Esophagus squamous epithelium (tissue), 5 donors: ENCODE data around the gene TMBIM6. TPM values are rescaled to one million over a fixed set of nuclear protein-coding genes. Genes with fewer than 3 reads are reported as not detected.
"Not testable (repeated sequence)": the region's sequence is repeated elsewhere in the genome, so short reads cannot be mapped to it uniquely, and the experiment has no call there.

ENCODE experiments used
- DNase-seq: peaks from one replicate; lab custom pipeline; 2025; lab: John Stamatoyannopoulos, UW
- H3K27ac ChIP-seq, 4 donors: fragments of 200-600 bp; sonication (generic); one replicate each; pipeline ENCODE4 v1.5.1; 2016 to 2019; ENCODE audit warnings: mild to moderate bottlenecking in 1 of 4
- H3K27me3 ChIP-seq, 4 donors: fragments of 200-600 bp; sonication (generic); 1 replicate in 3 of 4; 2 replicates in 1 of 4; pipeline versions ENCODE4 v1.5.1 to v1.6.0; 2017 to 2021; ENCODE audit warnings: antibody characterized with exemption in 1 of 4
- H3K36me3 ChIP-seq, 3 donors: fragments of 200-600 bp; sonication (generic); one replicate each; pipeline ENCODE4 v1.5.1; 2016 to 2019
- H3K4me1 ChIP-seq, 3 donors: fragments of 200-600 bp; sonication (generic); one replicate each; pipeline ENCODE4 v1.5.1; 2017 to 2019
- H3K4me3 ChIP-seq, 4 donors: fragments of 200-600 bp; sonication (generic); 1 replicate in 3 of 4; 2 replicates in 1 of 4; pipeline ENCODE4 v1.5.1; 2016 to 2019; ENCODE audit warnings: mild to moderate bottlenecking in 2 of 4, moderate library complexity in 1 of 4
- H3K9me3 ChIP-seq, 3 donors: fragments of 200-600 bp; sonication (generic); one replicate each; pipeline ENCODE4 v1.5.1; 2016 to 2019
- POLR2A ChIP-seq, 4 donors: fragments of 450-650 bp; IDR thresholded peaks; one replicate each; pipeline ENCODE4 v1.6.1; 2017; ENCODE audit warnings: antibody characterized with exemption in 4 of 4, mild to moderate bottlenecking in 4 of 4, moderate library complexity in 3 of 4
- WGBS, 2 donors: methylation state at CpG; one replicate each; pipeline ENCODE4 v1.1.5; 2018; 5-methylcytosine and 5-hydroxymethylcytosine counted together
- intact Hi-C: fragments of 100-400 bp; cut with DNase I; formaldehyde crosslinking; loops from one replicate; pipeline ENCODE4 v1.15.0; 2022
- total RNA-seq, 4 donors: library from RNA; depleted of rRNA; stranded (reverse); fragments of >200 nt; gene quantifications; one replicate each; pipeline ENCODE4 v1.1.0, GENCODE V29; 2016
- TF ChIP-seq, protein P1 (sequence below), 6 experiments: fragments of 450-650 bp in 4 of 6; fragments of 200-600 bp in 2 of 6; sonication (generic) in 2 of 6; IDR thresholded peaks; one replicate each; pipeline ENCODE4 v1.5.1; 2016 to 2019; ENCODE audit warnings: antibody characterized with exemption in 6 of 6, mild to moderate bottlenecking in 4 of 6, moderate library complexity in 4 of 6
- donor health status: DM: yes; HTN: yes; CAD: no.

Gene TMBIM6
- total RNA-seq, 4 donors from 2014 or later: 307 to 444 (median 343) TPM

- 2 to 7% methylated on average over 9 to 12 of the region's 43 CpGs for WGBS, 2 donors
- intact Hi-C loops: loop anchor here (5.0 kb wide), 1 partner anchor 59 kb away; no protein-coding TSS in a partner anchor
These were observed 34.8 kb upstream of the TMBIM6 start for GRCh38 chr12:49706351-49707127.

GRCh38 chr12:49707128-49707811 is 34.1 kb upstream of the TMBIM6 start, which contains the start of gene FMNL3:
Gene FMNL3 (minus strand): TSS chr12:49707405. CDS start chr12:49707180, 225 bp downstream.
- Histone ChIP-seq H3K27me3 (peaks cover 0 to 19% (median 0%) of the 10 kb centered on the region in 4 donors), H3K36me3 (no peaks in the 10 kb centered on the region), H3K9me3 (no peaks in the 10 kb centered on the region), H3K4me1 (peaks cover 3 to 51% (median 6%) of the 10 kb centered on the region in 3 donors), H3K27ac (peak within 1 kb of the TSS; percentile 81 to 93 (median 85)), H3K4me3 (peak within 1 kb of the TSS; percentile 58 to 87 (median 69))
- peak; percentile 86 for DNase-seq
- intact Hi-C loops: loop anchor here (5.0 kb wide), 1 partner anchor 60 kb away; no protein-coding TSS in a partner anchor
- TF ChIP-seq, protein P1, sequence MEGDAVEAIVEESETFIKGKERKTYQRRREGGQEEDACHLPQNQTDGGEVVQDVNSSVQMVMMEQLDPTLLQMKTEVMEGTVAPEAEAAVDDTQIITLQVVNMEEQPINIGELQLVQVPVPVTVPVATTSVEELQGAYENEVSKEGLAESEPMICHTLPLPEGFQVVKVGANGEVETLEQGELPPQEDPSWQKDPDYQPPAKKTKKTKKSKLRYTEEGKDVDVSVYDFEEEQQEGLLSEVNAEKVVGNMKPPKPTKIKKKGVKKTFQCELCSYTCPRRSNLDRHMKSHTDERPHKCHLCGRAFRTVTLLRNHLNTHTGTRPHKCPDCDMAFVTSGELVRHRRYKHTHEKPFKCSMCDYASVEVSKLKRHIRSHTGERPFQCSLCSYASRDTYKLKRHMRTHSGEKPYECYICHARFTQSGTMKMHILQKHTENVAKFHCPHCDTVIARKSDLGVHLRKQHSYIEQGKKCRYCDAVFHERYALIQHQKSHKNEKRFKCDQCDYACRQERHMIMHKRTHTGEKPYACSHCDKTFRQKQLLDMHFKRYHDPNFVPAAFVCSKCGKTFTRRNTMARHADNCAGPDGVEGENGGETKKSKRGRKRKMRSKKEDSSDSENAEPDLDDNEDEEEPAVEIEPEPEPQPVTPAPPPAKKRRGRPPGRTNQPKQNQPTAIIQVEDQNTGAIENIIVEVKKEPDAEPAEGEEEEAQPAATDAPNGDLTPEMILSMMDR (IDR thresholded peaks at IDR 0.05): peak; percentile 92 to 99 (median 98)
- TF ChIP-seq POLR2A (IDR thresholded peaks at IDR 0.05): peak in 2 of 4 donors; percentile 51 to 60
- 0% methylated on average over 3 of the region's 93 CpGs; no CpG with 5 or more reads in 1 of the 2 donors for WGBS, 2 donors

More at GRCh38 chr12:49706351-49707127, 34.8 kb upstream of the TMBIM6 start:
- Histone ChIP-seq H3K36me3 (no peaks in the 10 kb centered on the region), H3K4me3 (peak overlapping the region; percentile 58 to 87 (median 69)), H3K27ac (peak overlapping the region; percentile 81 to 93 (median 85)), H3K4me1 (peaks cover 3 to 57% (median 6%) of the 10 kb centered on the region in 3 donors), H3K27me3 (peaks cover 0 to 18% (median 0%) of the 10 kb centered on the region in 4 donors), H3K9me3 (no peaks in the 10 kb centered on the region)
- no peak for TF ChIP-seq POLR2A (IDR thresholded peaks at IDR 0.05)
- TF ChIP-seq, protein P1 (IDR thresholded peaks at IDR 0.05): no peak
- no peak for DNase-seq

DNA sequence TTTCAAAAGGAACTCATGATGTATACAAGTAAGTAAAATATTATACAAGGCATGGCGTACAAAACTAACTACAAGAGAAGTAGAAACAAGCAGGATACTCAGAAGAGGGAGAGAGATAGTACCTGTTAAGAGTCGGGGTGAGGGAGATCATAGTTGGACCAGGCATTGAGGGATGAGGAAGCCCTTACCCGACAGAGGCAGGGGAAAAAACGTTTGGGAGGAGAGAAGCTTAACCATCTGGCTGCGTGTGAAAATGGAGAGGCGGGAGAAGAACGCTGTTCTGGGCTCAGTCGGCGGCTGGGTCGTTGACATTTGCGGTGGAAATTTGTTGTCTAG is 33.6 kb upstream of the TMBIM6 start:
- peaks cover 0 to 19% (median 0%) of the 10 kb centered on the region in 4 donors for H3K27me3 ChIP-seq

DNA sequence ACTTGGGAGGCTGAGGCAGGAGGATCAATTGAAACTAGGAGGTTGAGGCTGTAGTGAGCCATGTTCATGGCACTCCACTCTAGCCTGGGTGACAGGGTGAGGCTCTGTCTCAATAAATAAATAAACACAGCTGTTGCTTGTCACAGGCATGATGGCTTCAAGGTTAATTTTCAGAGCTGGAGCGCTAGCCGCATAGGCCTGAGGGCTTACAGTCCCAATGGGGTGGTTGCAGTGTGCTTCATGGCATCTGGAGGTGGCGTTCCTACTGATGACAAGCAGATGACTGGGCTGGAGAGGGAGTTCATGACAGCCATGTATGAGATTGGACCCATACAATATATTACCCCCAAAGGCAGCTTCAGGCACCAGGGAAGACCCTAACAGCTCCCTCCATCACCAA is 32.5 kb upstream of the TMBIM6 start:
- WGBS, 2 donors: 93% methylated on average over 3 of the region's 3 CpGs; no CpG with 5 or more reads in 1 of the 2 donors
- Histone ChIP-seq H3K4me1 (peaks cover 3 to 35% (median 6%) of the 10 kb centered on the region in 3 donors), H3K9me3 (no peaks in the 10 kb centered on the region), H3K36me3 (no peaks in the 10 kb centered on the region), H3K27ac (no peak overlapping the region), H3K27me3 (peaks cover 0 to 19% (median 0%) of the 10 kb centered on the region in 4 donors), H3K4me3 (no peak overlapping the region)
- no peak for TF ChIP-seq POLR2A (IDR thresholded peaks at IDR 0.05)
- TF ChIP-seq, protein P1 (IDR thresholded peaks at IDR 0.05): no peak
- DNase-seq: no peak
- intact Hi-C loops: loop anchor here (5.0 kb wide), 1 partner anchor 62 kb away; no protein-coding TSS in a partner anchor

More for the DNA sequence above, 33.6 kb upstream of the TMBIM6 start:
- peaks cover 3 to 46% (median 6%) of the 10 kb centered on the region in 3 donors for H3K4me1 ChIP-seq
- no peak overlapping the region for H3K27ac ChIP-seq
- intact Hi-C loops: loop anchor here (5.0 kb wide), 1 partner anchor 60 kb away; no protein-coding TSS in a partner anchor
- no peaks in the 10 kb centered on the region for H3K36me3 ChIP-seq
- no peak overlapping the region for H3K4me3 ChIP-seq
- DNase-seq: no peak
- TF ChIP-seq, protein P1 (IDR thresholded peaks at IDR 0.05): no peak
- TF ChIP-seq POLR2A (IDR thresholded peaks at IDR 0.05): no peak
- 43 to 54% methylated on average over 10 to 11 of the region's 11 CpGs for WGBS, 2 donors
- H3K9me3 ChIP-seq: no peaks in the 10 kb centered on the region

DNA sequence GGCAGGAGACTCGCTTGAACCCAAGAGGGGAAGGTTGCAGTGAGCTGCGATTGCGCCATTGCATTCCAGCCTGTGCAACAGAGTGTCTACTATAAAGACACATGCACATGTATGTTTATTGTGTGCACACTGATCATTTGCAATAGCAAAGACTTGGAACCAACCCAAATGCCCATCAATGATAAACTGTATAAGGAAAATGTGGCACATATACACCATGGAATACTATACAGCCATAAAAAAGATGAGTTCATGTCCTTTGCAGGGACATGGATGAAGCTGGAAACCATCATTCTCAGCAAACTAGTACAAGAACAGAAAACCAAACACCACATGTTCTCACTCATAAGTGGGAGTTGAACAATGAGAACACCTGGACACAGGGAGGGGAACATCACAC is 27.4 kb upstream of the TMBIM6 start:
- H3K4me3 ChIP-seq, DNase-seq, intact Hi-C loops, H3K4me1 ChIP-seq, H3K9me3 ChIP-seq, H3K36me3 ChIP-seq, H3K27ac ChIP-seq: not testable (repeated sequence)
- 94 to 96% methylated on average over 3 of the region's 3 CpGs for WGBS, 2 donors
- peaks cover 0 to 40% (median 0%) of the 10 kb centered on the region in 4 donors for H3K27me3 ChIP-seq
